K562 (cell line): Measurements from ENCODE around the gene PPP1R16B. TPM values are rescaled to one million over a fixed set of nuclear protein-coding genes. Genes with fewer than 3 reads are reported as not detected.

ENCODE experiments used
- NFXL1 ChIP-seq: fragments of 450-650 bp; formaldehyde crosslinking; IDR thresholded peaks from 2 replicates; pipeline ENCODE4 v1.4.0; 2021; ENCODE audit warnings: mild to moderate bottlenecking
- TAF7 ChIP-seq: fragments of 450-650 bp; IDR thresholded peaks from 2 replicates; pipeline ENCODE4 v1.6.1; 2016; ENCODE audit warnings: missing genetic modification characterization, missing compliant biosample characterization
- polyA plus RNA-seq, 8 experiments: library from polyadenylated mRNA; depleted of rRNA in 4 of 8; stranded (reverse) in 5 of 8; unstranded in 3 of 8; fragments of >200 nt; fragmentation: Nextera tagmentation in 2 of 8; fragmentation: Illumina TruSeq in 1 of 8; extraction: Ambion mirVana in 2 of 8; extraction: Trizol in 1 of 8; gene quantifications; 2 replicates each; pipeline versions ENCODE4 v1.2.1 to v1.2.3, GENCODE V29; 2011 to 2014; ENCODE audit warnings: inconsistent platforms in 1 of 8, missing spikeins in 1 of 8
- total RNA-seq, 7 experiments: library from RNA; depleted of rRNA in 6 of 7; stranded (reverse); fragments of >200 nt in 6 of 7; fragmentation: Illumina TruSeq in 2 of 7; extraction: Trizol in 2 of 7; gene quantifications; 2 replicates each; pipeline versions ENCODE4 v1.2.1 to v1.2.3, GENCODE V29; 2011 to 2021; ENCODE audit warnings: low replicate concordance in 1 of 7
- TF ChIP-seq, protein P1 (sequence below): sonication (generic); formaldehyde crosslinking; IDR thresholded peaks from 2 replicates; pipeline ENCODE4 v1.8.1; 2022; ENCODE audit warnings: missing genetic modification reagents
- TF ChIP-seq, protein P2 (sequence below), 3 experiments: fragments of 200-800 bp in 1 of 3; sonication (Bioruptor generic) in 1 of 3; sonication (generic) in 1 of 3; formaldehyde crosslinking in 1 of 3; IDR thresholded peaks; 2 replicates each; pipeline versions ENCODE4 v1.6.1 to v1.8.0; 2016 to 2022; ENCODE audit warnings: mild to moderate bottlenecking in 2 of 3, missing compliant biosample characterization in 2 of 3, missing genetic modification characterization in 2 of 3, missing genetic modification reagents in 1 of 3
- TF ChIP-seq, protein P3 (sequence below): sonication (generic); formaldehyde crosslinking; IDR thresholded peaks from 2 replicates; pipeline ENCODE4 v1.8.1; 2022; ENCODE audit warnings: missing genetic modification reagents
- TF ChIP-seq, protein P4 (sequence below): fragments of 250-450 bp; sonication (Bioruptor Pico); IDR thresholded peaks from 2 replicates; pipeline ENCODE4 v1.4.0; 2020; ENCODE audit warnings: mild to moderate bottlenecking, moderate library complexity

The PPP1R16B gene
- total and polyA plus RNA-seq, 9 of the 15 experiments (the other 6 are each of a cell fraction or from before 2014, with no cell fraction given) = 1.5 to 11.5 (median 6.8) TPM

DNA sequence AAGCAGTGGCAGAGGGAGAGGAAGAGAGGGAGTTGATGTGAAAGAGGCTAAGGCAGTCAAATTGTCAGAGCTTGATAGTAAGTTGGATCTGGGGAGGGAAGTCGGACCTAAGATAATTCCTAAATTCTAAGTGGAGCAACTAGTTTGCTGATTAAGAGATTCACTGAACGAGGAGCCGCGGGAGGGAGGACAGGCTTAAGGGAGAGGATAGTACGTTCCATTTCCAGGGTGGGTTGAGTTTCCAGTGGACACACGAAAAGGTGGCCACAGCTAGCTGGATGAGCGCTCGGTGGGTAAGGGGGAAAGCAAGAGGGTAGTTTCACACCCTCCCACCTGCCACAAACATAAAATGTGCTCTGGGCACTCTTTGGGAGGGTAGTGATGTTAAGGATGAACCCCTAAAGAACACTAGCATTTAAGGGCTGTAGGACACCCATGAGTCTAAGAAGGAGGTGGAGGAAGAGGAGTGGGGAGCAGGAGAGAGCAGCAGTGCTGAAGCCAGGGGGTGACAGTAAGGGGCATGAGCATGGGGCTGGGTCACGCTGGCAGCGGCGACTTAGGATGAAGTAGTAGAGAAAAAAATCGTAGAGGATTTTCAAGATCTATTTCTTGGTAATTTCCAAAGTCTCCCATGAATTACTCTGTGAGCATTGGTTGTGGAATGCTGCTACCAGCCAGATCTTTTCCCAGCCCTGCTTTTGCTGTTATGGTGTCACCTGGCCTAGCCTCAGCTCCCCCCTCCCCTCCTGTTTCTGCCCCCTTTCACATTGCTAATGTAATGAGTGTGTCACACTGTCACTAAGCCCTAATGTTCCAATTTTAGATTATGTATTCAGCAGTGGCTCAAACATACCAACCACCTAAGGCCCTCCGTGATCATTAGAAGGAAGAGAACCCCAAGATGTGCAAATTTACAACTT, 35.9 kb upstream of the PPP1R16B start (continued):
- TF ChIP-seq, protein P1, sequence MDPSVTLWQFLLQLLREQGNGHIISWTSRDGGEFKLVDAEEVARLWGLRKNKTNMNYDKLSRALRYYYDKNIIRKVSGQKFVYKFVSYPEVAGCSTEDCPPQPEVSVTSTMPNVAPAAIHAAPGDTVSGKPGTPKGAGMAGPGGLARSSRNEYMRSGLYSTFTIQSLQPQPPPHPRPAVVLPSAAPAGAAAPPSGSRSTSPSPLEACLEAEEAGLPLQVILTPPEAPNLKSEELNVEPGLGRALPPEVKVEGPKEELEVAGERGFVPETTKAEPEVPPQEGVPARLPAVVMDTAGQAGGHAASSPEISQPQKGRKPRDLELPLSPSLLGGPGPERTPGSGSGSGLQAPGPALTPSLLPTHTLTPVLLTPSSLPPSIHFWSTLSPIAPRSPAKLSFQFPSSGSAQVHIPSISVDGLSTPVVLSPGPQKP (CRISPR knock-in tag) = no peak
- TF ChIP-seq, protein P2, sequence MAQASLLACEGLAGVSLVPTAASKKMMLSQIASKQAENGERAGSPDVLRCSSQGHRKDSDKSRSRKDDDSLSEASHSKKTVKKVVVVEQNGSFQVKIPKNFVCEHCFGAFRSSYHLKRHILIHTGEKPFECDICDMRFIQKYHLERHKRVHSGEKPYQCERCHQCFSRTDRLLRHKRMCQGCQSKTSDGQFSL (CRISPR knock-in tag; IDR thresholded peaks at IDR 0.05) = no peak
- TF ChIP-seq, protein P2 (tag; IDR thresholded peaks at IDR 0.05) = no peak
- TF ChIP-seq TAF7 (tag) (no peak), NFXL1 (CRISPR knock-in tag) (no peak)
- TF ChIP-seq, protein P3, sequence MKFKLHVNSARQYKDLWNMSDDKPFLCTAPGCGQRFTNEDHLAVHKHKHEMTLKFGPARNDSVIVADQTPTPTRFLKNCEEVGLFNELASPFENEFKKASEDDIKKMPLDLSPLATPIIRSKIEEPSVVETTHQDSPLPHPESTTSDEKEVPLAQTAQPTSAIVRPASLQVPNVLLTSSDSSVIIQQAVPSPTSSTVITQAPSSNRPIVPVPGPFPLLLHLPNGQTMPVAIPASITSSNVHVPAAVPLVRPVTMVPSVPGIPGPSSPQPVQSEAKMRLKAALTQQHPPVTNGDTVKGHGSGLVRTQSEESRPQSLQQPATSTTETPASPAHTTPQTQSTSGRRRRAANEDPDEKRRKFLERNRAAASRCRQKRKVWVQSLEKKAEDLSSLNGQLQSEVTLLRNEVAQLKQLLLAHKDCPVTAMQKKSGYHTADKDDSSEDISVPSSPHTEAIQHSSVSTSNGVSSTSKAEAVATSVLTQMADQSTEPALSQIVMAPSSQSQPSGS (CRISPR knock-in tag) = no peak
- TF ChIP-seq, protein P4, sequence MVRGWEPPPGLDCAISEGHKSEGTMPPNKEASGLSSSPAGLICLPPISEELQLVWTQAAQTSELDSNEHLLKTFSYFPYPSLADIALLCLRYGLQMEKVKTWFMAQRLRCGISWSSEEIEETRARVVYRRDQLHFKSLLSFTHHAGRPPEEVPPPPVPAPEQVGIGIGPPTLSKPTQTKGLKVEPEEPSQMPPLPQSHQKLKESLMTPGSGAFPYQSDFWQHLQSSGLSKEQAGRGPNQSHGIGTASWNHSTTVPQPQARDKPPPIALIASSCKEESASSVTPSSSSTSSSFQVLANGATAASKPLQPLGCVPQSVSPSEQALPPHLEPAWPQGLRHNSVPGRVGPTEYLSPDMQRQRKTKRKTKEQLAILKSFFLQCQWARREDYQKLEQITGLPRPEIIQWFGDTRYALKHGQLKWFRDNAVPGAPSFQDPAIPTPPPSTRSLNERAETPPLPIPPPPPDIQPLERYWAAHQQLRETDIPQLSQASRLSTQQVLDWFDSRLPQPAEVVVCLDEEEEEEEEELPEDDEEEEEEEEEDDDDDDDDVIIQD = no peak
- TF ChIP-seq, all 486 proteins: peak for 0
